Omental fat pad (tissue), 4 donors: ENCODE data around the gene FAM120AOS. TPM values are rescaled to one million over a fixed set of nuclear protein-coding genes. Genes with fewer than 3 reads are reported as not detected.
A peak's percentile ranks its signal among the peaks of the same experiment; 100 is the strongest.

Source experiments
- ATAC-seq: fragments of 150-250 bp; one replicate; pipeline ENCODE4 v1.9.1; 2016; ENCODE audit warnings: mild to moderate bottlenecking, moderate library complexity; ENCODE audit not compliant: low FRiP score
- DNase-seq: peaks from one replicate; pipeline ENCODE4 v3.0.0-alpha.2; 2019; ENCODE audit warnings: low spot score
- total RNA-seq, 4 donors: library from RNA; depleted of rRNA; stranded (reverse); fragments of >200 nt; gene quantifications; one replicate each; pipeline ENCODE4 v1.1.0, GENCODE V29; 2016
- TF ChIP-seq, protein P1 (sequence below), 3 donors: fragments of 450-650 bp; IDR thresholded peaks; one replicate each; pipeline ENCODE4 v1.5.1; 2016 to 2017; ENCODE audit warnings: antibody characterized with exemption in 3 of 3, mild to moderate bottlenecking in 3 of 3, moderate library complexity in 2 of 3

The FAM120AOS gene
- total RNA-seq, 4 donors from 2014 or later: 48.2 to 61.2 (median 54.2) TPM

GRCh38 chr9:93456504-93456903 is 3.1 kb upstream of the FAM120AOS start:
- DNase-seq (no peak), ATAC-seq (no peak)
- TF ChIP-seq, protein P1, sequence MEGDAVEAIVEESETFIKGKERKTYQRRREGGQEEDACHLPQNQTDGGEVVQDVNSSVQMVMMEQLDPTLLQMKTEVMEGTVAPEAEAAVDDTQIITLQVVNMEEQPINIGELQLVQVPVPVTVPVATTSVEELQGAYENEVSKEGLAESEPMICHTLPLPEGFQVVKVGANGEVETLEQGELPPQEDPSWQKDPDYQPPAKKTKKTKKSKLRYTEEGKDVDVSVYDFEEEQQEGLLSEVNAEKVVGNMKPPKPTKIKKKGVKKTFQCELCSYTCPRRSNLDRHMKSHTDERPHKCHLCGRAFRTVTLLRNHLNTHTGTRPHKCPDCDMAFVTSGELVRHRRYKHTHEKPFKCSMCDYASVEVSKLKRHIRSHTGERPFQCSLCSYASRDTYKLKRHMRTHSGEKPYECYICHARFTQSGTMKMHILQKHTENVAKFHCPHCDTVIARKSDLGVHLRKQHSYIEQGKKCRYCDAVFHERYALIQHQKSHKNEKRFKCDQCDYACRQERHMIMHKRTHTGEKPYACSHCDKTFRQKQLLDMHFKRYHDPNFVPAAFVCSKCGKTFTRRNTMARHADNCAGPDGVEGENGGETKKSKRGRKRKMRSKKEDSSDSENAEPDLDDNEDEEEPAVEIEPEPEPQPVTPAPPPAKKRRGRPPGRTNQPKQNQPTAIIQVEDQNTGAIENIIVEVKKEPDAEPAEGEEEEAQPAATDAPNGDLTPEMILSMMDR (IDR thresholded peaks at IDR 0.05): no peak

DNA sequence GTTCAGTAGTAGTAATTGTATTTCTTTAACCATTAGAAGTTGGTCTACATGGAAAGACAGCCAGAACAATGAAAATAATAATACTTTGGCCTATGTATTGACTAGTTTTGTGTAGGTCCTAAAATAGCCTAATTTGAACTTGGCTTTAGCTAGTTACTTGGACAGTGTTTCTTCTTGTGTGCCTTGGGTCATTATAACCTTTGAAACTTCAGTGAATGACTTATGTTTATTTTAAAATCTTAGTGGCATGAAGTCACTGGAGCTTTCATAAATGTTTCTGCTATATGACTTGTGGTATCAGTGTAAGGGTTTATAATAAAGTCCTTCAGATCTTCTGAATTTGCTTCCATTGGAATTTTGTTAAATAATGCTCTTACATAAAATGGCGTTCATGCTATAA is 2.6 kb upstream of the FAM120AOS start:
- ATAC-seq: no peak
- DNase-seq: no peak
- TF ChIP-seq, protein P1 (IDR thresholded peaks at IDR 0.05): no peak

DNA sequence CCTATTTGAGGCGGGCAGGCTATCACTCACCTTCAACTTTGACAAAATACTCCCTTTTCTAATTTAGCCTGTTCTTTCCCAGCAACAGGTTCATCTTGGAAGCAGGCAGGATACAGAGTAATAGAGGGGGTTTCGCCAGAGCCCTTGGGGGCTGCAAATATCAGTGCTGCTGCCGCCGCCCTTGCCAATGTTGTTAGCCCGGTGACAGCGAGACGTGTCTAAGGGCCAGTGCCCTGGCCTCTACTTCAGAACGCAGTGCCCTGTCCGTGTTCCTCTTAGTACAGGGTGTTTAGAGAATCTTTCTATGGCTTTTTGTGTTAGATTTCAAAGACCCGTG is 703 bp downstream of the FAM120AOS start:
- TF ChIP-seq, protein P1 (IDR thresholded peaks at IDR 0.05): no peak
- DNase-seq (no peak), ATAC-seq (no peak)

GRCh38 chr9:93451849-93452709 is 1.3 kb downstream of the FAM120AOS start:
- ATAC-seq (peak; percentile 22), DNase-seq (peak; percentile 27)
- TF ChIP-seq, protein P1 (IDR thresholded peaks at IDR 0.05): no peak

- TF ChIP-seq, protein P1 (IDR thresholded peaks at IDR 0.05): no peak
- peak; percentile 84 for ATAC-seq
- no peak for DNase-seq
Measured at GRCh38 chr9:93450945-93451815, 2.2 kb downstream of the FAM120AOS start, which contains the start of gene FAM120A. Gene FAM120A, plus strand, starts transcription at chr9:93451685. Its CDS starts 231 bp downstream, at chr9:93451916.

DNA sequence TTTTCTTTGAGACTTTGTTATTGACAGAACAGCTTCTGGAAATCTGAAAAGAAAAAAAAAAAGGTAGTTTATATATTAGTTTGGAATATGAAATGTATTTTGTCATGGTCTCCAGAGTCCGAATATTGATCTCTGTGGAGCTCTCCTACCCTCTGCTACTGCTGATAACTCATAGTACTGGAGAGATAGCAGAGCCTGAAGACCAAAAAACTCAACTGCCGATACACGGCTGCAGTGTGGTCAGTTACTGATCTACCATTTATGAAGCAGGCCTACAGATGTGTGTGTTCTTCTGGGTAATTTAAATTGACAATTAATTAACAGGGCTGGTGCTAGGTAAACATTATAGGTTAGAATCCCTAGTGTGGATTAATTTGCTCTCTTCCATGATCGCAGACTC is 5.7 kb downstream of the FAM120AOS start:
- TF ChIP-seq, protein P1 (IDR thresholded peaks at IDR 0.05): no peak
- DNase-seq (no peak), ATAC-seq (no peak)
